ENCODE measurements around the gene ATP8B4.

The ATP8B4 gene

GRCh38 chr15:49847423-49848281 is 271.4 kb downstream of the ATP8B4 start:
- no peak for DNase-seq

- DNase-seq, result no peak
Measured at GRCh38 chr15:49844390-49844789, 274.6 kb downstream of the ATP8B4 start.

- no peak for DNase-seq
Measured at GRCh38 chr15:49843725-49844124, 275.3 kb downstream of the ATP8B4 start.

GRCh38 chr15:49842031-49842730 is 276.9 kb downstream of the ATP8B4 start:
- no peak for DNase-seq

- DNase-seq, result no peak
Measured at GRCh38 chr15:49832511-49832910, 286.5 kb downstream of the ATP8B4 start.

- DNase-seq, result no peak
Measured at GRCh38 chr15:49831206-49831965, 287.6 kb downstream of the ATP8B4 start.

- no peak for DNase-seq
Measured at GRCh38 chr15:49830391-49830790, 288.6 kb downstream of the ATP8B4 start.

GRCh38 chr15:49827311-49827710 is 291.7 kb downstream of the ATP8B4 start:
- no peak for DNase-seq

GRCh38 chr15:49826640-49827234 is 292.3 kb downstream of the ATP8B4 start:
- no peak for DNase-seq

- DNase-seq, result no peak
Measured at GRCh38 chr15:49824775-49825099, 294.3 kb downstream of the ATP8B4 start.

- no peak for DNase-seq
Measured at GRCh38 chr15:49823987-49824774, 294.9 kb downstream of the ATP8B4 start.

- no peak for DNase-seq
Measured at GRCh38 chr15:49817100-49817499, 301.9 kb downstream of the ATP8B4 start.

- no peak for DNase-seq
Measured at GRCh38 chr15:49815950-49816349, 303.1 kb downstream of the ATP8B4 start.

- no peak for DNase-seq
Measured at GRCh38 chr15:49815526-49815925, 303.5 kb downstream of the ATP8B4 start.

- DNase-seq, result no peak
Measured at GRCh38 chr15:49814709-49815108, 304.3 kb downstream of the ATP8B4 start.

GRCh38 chr15:49813625-49814024 is 305.4 kb downstream of the ATP8B4 start:
- DNase-seq, result no peak

- no peak for DNase-seq
Measured at GRCh38 chr15:49810720-49811119, 308.3 kb downstream of the ATP8B4 start.

- no peak for DNase-seq
Measured at GRCh38 chr15:49809894-49810609, 309.0 kb downstream of the ATP8B4 start.

- DNase-seq, result no peak
Measured at GRCh38 chr15:49808341-49808740, 310.7 kb downstream of the ATP8B4 start.

Data from activated CD8-positive, alpha-beta memory T cell treated with anti-CD3 and anti-CD28 coated beads, Interleukin-2, amount 50 U/mL, for 4 hours (primary cell).